ENCODE results near the gene PSMD13.

Gene PSMD13

DNA sequence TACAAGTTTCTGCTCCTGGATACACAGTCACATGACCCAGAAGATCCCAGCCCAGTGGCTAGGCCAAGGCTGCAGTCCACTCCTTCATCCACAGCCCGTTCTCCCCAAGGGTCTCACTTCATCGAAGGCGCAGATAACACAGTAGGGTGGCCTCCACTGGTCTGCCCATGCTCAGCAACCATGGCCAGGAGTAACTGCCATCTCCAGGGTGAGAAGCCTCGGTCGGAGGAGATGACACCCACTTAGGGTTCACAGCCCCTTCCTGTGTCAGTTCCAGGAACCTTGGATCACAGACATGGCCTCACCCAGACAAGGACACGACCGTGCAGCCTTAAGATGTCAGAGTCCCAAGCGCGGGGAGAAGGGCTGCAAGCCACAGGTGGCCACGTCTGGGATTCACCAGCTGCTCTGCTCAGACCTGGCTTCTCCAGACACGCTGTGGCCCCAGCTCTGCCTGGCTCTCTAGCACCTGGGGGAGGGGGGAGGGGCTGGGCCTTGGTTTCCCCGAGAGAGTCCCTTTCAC lies 32.1 kb upstream of the PSMD13 start:
- DNase-seq (ENCODE audit: low read depth), result no peak

DNA sequence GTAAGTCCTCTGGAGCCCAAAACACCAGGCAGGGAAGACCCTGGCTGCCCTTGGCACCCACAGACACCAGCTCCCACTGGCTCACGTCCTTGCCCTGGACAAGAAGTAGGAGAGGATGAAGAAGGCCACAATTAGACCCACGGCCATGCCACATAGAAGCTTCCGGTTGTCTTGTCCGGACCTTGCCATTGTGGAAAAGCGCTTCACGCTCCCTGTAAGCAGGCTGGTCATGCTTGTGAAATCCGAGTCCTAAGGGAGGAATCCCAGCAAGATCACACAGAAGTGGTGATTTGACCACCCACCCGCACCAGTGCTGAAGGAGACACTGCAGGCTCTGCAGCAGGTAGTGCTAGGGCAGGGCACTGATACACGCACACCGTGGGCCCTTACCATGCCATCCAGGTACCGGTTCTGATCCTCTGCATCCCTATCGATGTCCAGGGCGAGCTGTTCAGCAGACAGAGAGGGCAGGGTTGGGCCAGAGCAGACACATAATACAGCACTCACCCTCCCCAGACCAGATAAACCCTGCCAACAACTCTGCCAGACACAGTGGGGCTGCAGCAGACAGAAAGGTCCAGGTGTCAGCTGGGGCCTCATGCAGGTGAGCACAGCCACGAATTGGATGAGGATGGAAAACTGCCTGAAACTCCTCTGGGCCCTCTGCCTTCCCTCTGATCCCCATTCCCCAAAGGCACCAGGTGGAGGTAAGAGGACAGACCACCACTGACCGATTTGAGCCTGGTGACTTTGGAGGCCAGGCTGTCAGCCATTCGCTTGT lies 31.4 kb upstream of the PSMD13 start:
- DNase-seq (ENCODE audit: low read depth), result no peak

GRCh38 chr11:206002-206384 lies 30.8 kb upstream of the PSMD13 start:
- no peak for DNase-seq (ENCODE audit: low read depth)

DNA sequence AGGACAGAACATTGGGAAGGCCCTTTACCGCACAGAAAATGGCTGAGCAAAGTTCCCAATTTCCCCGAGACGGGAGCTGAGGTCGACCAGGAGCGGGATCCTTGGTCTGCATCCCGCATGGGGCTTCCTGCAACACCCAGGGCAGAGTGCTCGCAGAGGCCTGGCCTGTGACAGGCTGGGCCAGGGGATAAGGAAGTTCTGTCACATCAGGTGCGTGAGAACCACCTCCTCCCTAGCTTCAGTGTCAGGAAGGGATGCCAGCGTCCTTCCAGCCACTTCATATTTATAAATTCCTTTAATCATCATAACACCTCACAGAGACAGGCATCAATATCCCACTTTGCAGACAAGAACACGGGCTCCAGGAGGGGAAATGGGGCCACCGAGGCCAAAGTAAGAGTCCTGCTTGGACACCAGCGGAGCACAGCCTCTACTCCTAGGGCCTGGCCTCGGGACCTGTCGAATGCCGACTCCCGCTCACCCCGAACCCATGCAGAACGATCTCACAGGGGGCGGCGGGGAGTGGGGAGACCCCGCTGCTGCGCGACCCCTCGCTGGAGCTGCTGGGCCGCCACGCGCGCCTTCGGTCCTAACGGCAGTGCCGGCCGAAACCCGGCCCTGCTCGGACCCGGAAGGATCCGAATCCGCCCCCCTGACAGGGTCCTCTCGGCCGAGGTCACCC lies 30.1 kb upstream of the PSMD13 start:
- DNase-seq (ENCODE audit: low read depth), result no peak

DNA sequence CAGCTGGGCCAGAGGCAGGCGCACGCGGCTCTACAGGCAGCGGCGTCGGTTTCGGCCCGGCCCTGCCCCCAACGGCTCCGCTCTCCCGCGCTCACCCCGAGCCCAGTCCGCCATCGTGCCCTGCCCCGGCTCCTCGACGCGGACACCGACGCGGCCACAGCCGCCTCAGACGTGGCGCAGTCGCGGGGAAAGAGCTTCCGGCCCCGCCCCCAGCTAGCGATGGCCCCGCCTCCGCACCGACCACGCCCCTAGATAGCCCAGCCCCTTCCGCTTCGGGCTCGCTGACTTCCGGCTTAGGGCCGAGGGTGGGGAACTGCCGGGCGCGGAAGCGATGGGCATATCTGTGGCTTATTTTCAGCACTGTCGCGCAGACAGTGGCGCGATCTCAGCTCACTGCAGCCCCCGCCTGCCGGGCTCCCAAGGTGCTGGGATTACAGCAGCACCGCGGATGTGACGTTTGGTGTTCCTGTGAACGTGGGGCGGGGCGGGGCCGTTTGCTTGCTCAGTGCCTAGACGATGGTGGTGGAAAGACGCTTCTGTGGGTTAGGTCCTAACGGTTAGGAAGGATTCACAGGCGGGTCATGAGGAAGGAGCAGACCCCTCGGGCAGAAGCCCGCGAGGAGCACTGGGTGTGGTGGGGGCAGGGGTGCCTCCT lies 29.4 kb upstream of the PSMD13 start, which contains the start of the genes BET1L and RIC8A:
Gene BET1L, minus strand, starts transcription at position 192 of the 655 bp plus-strand sequence. Its CDS starts 78 bp downstream, at position 114.
Gene RIC8A, plus strand, starts transcription at position 501 of the 655 bp plus-strand sequence. CDS start 1,147 bp downstream, outside the sequence.
- peak; percentile 98 for DNase-seq (ENCODE audit: low read depth)

GRCh38 chr11:207863-208180 lies 29.0 kb upstream of the PSMD13 start:
- DNase-seq (ENCODE audit: low read depth), result peak; percentile 41

DNA sequence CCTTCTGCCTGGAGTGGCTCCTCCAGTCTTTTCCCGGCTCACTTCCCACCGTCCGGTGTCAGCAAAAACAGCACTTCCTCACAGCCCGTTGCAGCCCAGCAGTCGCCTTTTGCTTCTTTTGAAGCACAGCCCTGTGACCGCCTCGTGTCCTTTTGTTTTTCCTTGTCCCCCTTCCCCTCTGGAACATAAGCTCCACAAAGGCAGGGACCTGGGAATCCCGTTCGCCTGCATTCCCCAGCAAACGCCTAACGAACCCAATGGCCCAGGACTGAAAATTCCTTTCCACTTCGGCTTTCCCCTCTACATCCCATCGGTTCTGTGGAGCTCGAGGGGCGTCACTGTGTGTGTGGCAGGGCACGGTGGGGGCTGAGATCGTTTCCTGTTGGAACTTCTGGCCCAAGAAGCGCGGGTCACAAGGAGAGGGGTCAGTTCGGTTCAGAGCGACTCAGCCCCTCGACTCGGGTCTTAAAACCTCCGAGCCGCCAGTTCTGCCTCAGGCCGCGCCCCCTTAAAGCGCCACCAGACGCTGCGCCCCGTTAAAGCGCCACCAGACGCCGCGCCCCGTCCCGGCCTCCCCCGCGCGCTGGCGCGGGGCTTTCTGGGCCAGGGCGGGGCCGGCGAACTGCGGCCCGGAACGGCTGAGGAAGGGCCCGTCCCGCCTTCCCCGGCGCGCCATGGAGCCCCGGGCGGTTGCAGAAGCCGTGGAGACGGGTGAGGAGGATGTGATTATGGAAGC lies 28.4 kb upstream of the PSMD13 start:
- peak; percentile 49 for DNase-seq (ENCODE audit: low read depth)

GRCh38 chr11:208917-209260 lies 27.9 kb upstream of the PSMD13 start:
- no peak for DNase-seq (ENCODE audit: low read depth)

GRCh38 chr11:209275-210121 lies 27.3 kb upstream of the PSMD13 start:
- no peak for DNase-seq (ENCODE audit: low read depth)

GRCh38 chr11:210122-210802 lies 26.5 kb upstream of the PSMD13 start:
- DNase-seq (ENCODE audit: low read depth), result peak; percentile 80

GRCh38 chr11:210803-211180 lies 26.0 kb upstream of the PSMD13 start:
- no peak for DNase-seq (ENCODE audit: low read depth)

DNA sequence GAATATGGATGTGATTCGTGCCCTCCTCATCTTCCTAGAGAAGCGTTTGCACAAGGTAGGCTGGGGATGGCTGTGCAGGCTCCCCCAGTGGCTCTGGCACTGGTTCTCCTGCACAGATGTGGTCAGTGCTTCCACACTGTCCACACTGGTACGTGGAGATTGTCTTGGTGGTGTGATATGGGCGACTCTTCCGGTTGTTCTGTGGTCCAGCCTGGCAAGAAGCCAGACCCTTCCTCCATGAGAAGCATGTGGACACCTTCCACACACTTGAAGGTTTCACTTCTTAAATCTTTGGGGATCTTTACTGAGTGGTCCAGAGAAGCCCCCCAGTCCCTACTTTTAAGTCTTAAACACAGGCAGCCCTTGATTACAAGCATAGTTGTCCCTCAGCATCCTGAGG lies 25.5 kb upstream of the PSMD13 start:
- DNase-seq (ENCODE audit: low read depth), result no peak

GRCh38 chr11:211741-212140 lies 25.0 kb upstream of the PSMD13 start:
- DNase-seq (ENCODE audit: low read depth), result no peak

- DNase-seq (ENCODE audit: low read depth), result no peak
These were observed 24.4 kb upstream of the PSMD13 start for GRCh38 chr11:212150-213100.

GRCh38 chr11:213111-213510 lies 23.7 kb upstream of the PSMD13 start:
- no peak for DNase-seq (ENCODE audit: low read depth)

GRCh38 chr11:214083-214482 lies 22.7 kb upstream of the PSMD13 start:
- DNase-seq (ENCODE audit: low read depth), result no peak

- no peak for DNase-seq (ENCODE audit: low read depth)
These were observed 21.2 kb upstream of the PSMD13 start for GRCh38 chr11:215581-216037.

DNA sequence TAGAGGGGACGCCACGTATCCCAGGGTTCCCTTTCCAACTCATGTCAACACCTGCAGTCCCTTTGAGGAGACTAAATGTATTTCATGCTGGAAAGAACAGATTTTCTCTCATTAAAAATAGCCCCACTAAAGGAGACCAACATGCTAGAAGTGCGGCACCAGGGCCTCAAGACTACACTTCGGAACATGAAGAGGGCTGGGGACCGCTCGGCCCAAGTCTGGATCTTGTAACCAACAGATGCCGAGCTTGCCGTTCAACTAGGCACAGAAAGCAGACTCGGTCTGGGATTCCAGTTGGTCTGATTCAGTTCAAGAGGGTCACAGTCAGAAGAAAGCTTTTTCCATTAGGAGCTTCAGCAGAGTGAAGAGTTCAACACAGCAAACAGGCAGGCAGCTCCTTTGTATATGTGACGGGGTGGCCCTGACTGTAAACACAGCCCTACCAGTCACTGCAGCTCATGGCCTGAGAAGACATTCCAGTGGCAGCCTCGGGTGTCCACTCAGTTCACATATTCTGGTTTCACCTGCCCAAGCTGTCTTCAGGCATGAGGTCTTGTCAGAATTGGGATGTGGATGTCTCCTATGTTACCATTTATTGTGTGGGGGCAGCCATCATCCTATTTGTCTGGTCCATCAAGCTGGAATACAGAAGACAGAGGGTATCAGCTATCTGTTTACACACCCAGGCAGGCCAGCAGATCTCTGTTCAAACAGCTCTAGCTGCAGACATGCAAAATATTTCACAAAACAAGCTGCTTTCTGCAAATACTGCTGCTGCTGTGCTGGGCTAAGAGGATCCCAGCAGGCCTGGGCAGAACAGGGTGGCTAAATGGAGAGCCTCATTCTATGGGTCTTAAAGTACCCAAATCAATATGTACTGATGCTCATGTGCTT lies 20.4 kb upstream of the PSMD13 start:
- no peak for DNase-seq (ENCODE audit: low read depth)

Measured in amniotic epithelial cell (primary cell).